ENCODE results near the gene SORT1.

DNA sequence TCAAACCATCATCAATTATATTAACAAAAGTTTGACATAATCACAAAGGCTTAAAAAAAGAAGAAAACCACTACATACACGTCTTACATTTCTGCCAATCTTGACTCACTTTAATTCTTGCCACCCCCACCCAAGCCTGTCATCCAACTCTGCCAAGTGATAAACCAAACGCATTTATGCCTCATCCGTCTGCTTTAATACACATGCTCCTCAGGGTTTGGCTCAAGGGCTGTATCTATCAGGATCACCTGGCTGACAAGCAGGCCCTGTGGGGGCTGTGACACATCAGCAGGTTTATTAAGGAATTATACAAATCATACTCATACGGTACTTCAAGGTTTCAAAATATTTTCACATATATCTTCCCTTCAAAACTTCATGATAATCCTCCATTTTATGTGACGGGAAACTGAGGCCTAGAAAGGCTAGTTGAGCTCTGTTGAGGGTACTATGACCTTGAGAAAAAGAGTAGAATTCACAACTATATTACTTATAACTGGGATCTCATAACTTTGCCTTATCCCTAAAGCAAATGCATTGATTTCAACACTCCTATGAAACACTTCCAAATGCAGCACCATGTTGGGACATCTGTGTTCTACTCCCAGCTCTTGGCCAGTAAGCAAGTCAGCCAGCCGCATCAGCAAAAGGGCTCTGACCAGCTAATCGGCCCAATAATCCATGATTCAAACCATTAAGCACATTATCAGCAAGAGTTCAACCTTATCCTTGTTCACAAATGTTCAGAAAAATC is 8.7 kb downstream of the SORT1 start:
- TF ChIP-seq, protein P1, sequence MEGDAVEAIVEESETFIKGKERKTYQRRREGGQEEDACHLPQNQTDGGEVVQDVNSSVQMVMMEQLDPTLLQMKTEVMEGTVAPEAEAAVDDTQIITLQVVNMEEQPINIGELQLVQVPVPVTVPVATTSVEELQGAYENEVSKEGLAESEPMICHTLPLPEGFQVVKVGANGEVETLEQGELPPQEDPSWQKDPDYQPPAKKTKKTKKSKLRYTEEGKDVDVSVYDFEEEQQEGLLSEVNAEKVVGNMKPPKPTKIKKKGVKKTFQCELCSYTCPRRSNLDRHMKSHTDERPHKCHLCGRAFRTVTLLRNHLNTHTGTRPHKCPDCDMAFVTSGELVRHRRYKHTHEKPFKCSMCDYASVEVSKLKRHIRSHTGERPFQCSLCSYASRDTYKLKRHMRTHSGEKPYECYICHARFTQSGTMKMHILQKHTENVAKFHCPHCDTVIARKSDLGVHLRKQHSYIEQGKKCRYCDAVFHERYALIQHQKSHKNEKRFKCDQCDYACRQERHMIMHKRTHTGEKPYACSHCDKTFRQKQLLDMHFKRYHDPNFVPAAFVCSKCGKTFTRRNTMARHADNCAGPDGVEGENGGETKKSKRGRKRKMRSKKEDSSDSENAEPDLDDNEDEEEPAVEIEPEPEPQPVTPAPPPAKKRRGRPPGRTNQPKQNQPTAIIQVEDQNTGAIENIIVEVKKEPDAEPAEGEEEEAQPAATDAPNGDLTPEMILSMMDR (IDR thresholded peaks at IDR 0.05; ENCODE audit: low read depth, low read length): no peak
- TF ChIP-seq EZH2phosphoT487 (IDR thresholded peaks at IDR 0.05; ENCODE audit: low read depth): no peak
